ENCODE data around the gene EFNB3. TPM values are rescaled to one million over a fixed set of nuclear protein-coding genes. Genes with fewer than 3 reads are reported as not detected.

EFNB3 gene
- total and polyA plus RNA-seq, 2 of the 4 experiments (the other 2 are of a cell fraction) = 0.54 to 2.0 TPM

GRCh38 chr17:7684851-7685532, 20.0 kb upstream of the EFNB3 start:
- ChIA-PET POLR2A (ENCODE audit: unreplicated experiment) (interaction anchor here (0.5 kb wide), 1 partner anchor 84 kb away, joined by 4 read pairs; no protein-coding TSS in a partner anchor), CTCF (interaction anchor here (4.1 kb wide), 1 partner anchor 53 kb away, joined by 27 read pairs; the partner anchor contains the start of gene SHBG)
- DNase-seq (no peak), ATAC-seq (ENCODE audit: low read depth) (no peak)
- Histone ChIP-seq H3K23ac (ENCODE audit: low read depth, low read length) (no peak overlapping the region; the same call in 1 of the 2 replicates), H3K9me3 (ENCODE audit: control insufficient read depth, insufficient read depth, low read length) (no peaks in the 10 kb centered on the region), H4K91ac (ENCODE audit: insufficient read depth, low read depth, low read length) (no peak overlapping the region), H2BK20ac (ENCODE audit: low read depth, low read length) (no peak overlapping the region), H3K14ac (replicated peaks; ENCODE audit: low read depth, low read length) (no peak overlapping the region), H3K27ac (ENCODE audit: insufficient read depth, low read length) (no peak overlapping the region; the same call in 1 of the 2 replicates), H3K4me2 (ENCODE audit: low read depth, low read length) (peak overlapping the region; percentile 85), H2AK5ac (ENCODE audit: low read depth, low read length) (no peak overlapping the region), H3K56ac (ENCODE audit: extremely low read depth, insufficient read depth, low read length) (no peak overlapping the region), H3K9ac (ENCODE audit: low read depth, low read length) (peak overlapping the region; percentile 95; the same call in 1 of the 2 replicates), H4K8ac (ENCODE audit: low read depth in 2 of 2, low read length in 2 of 2) (peak overlapping the region; percentile 20 to 60; a peak in 3 of 4 replicates), H3K4me1 (ENCODE audit: control insufficient read depth, insufficient read depth, low read length) (no peaks in the 10 kb centered on the region), H3K4me3 (ENCODE audit: insufficient read depth, low read depth, low read length) (peak overlapping the region; percentile 60), H3K9me1 (ENCODE audit: insufficient read depth, low read length) (no peaks in the 10 kb centered on the region), H4K20me1 (ENCODE audit: insufficient read depth, low read length) (peaks cover 4% of the 10 kb centered on the region), H2BK15ac (ENCODE audit: low read depth, low read length) (no peak overlapping the region), H3K27me3 (ENCODE audit: control insufficient read depth, insufficient read depth, low read length) (no peaks in the 10 kb centered on the region), H2AFZ (replicated peaks; ENCODE audit: low read length, poor library complexity) (no peak overlapping the region), H3K18ac (ENCODE audit: low read depth, low read length) (no peak overlapping the region), H3K4ac (ENCODE audit: low read depth, low read length) (no peak overlapping the region), H3K79me1 (ENCODE audit: low read depth in 1 of 2, low read length in 2 of 2) (peaks cover 11 to 64% of the 10 kb centered on the region in 2 experiments), H2BK120ac (ENCODE audit: low read depth, low read length) (no peak overlapping the region), H2BK5ac (ENCODE audit: low read depth, low read length, poor library complexity, severe bottlenecking) (peak overlapping the region; percentile 29), H4K5ac (ENCODE audit: low read depth, low read length) (no peak overlapping the region), H2AK9ac (replicated peaks; ENCODE audit: low read depth, low read length, poor library complexity) (no peak overlapping the region), H3K36me3 (ENCODE audit: control insufficient read depth, insufficient read depth, low read length) (no peaks in the 10 kb centered on the region)
- in situ Hi-C loops (cut with MboI; ENCODE audit: low sequenced_read_pairs) = no loop called here
- BruUV-seq (replicated peaks) = no TSS peak
- dilution Hi-C loops (cut with HindIII; ENCODE audit: low sequenced_read_pairs, unreplicated experiment) = no loop called here
- WGBS, 2 experiments (ENCODE audit: extremely low coverage in 2 of 2, insufficient read length in 1 of 2) = no CpG with 5 or more reads among the region's 15 CpGs
- intact Hi-C loops (cut with micrococcal nuclease) = loop anchor here (5.0 kb wide), 1 partner anchor 203 kb away; the partner anchor contains the start of genes POLR2A and SLC35G6
- no peak for TF ChIP-seq POLR2A (IDR thresholded peaks at IDR 0.05; ENCODE audit: low read depth, low read length)
- TF ChIP-seq MAZ (IDR thresholded peaks at IDR 0.05; ENCODE audit: borderline replicate concordance, low read depth, low read length) = no peak
- no peak for TF ChIP-seq NFE2L2 (IDR thresholded peaks at IDR 0.05; ENCODE audit: low read depth, low read length)
- TF ChIP-seq RAD21 (IDR thresholded peaks at IDR 0.05; ENCODE audit: low read length) = no peak
- no peak for TF ChIP-seq MXI1 (IDR thresholded peaks at IDR 0.05; ENCODE audit: borderline replicate concordance, low read depth, low read length)
- no peak for TF ChIP-seq RFX5 (IDR thresholded peaks at IDR 0.05; ENCODE audit: low read depth, low read length)
- no peak for TF ChIP-seq CHD1 (IDR thresholded peaks at IDR 0.05; ENCODE audit: low read depth, low read length)
- TF ChIP-seq ELK1 (IDR thresholded peaks at IDR 0.05; ENCODE audit: borderline replicate concordance, low read depth, low read length) = no peak
- TF ChIP-seq CEBPB (IDR thresholded peaks at IDR 0.05; ENCODE audit: low read depth, low read length) = no peak
- TF ChIP-seq RCOR1 (IDR thresholded peaks at IDR 0.05; ENCODE audit: insufficient replicate concordance, low read length) = no peak
- no peak for TF ChIP-seq SMC3 (IDR thresholded peaks at IDR 0.05; ENCODE audit: low read depth, low read length)
- no peak for TF ChIP-seq FOS (IDR thresholded peaks at IDR 0.05; ENCODE audit: low read depth, low read length)
- no peak for TF ChIP-seq MAFK (IDR thresholded peaks at IDR 0.05; ENCODE audit: low read depth, low read length)
- no peak for TF ChIP-seq USF2 (IDR thresholded peaks at IDR 0.05; ENCODE audit: low read depth, low read length)
- TF ChIP-seq BHLHE40 (IDR thresholded peaks at IDR 0.05; ENCODE audit: low read depth, low read length) = no peak
